ENCODE results near the gene IPPK.

- TF ChIP-seq CTCF (IDR thresholded peaks at IDR 0.05) (no peak), POLR2A (IDR thresholded peaks at IDR 0.05) (no peak)
Measured at GRCh38 chr9:92598382-92598781, 71.5 kb downstream of the IPPK start.

Data from heart left ventricle (tissue), 13 donors.